Neural cell (in vitro differentiated cells): Measurements from ENCODE around the gene ZMAT2. TPM values are rescaled to one million over a fixed set of nuclear protein-coding genes. Genes with fewer than 3 reads are reported as not detected.

ENCODE experiments used
- H2AFZ ChIP-seq: fragments of 200-600, 300-800 bp; sonication (generic), shearing (Covaris generic); 2 replicates; pipeline ENCODE4 v1.6.0; 2014; ENCODE audit warnings: low read depth, mild to moderate bottlenecking, antibody characterized with exemption, low read length, moderate library complexity
- H3F3A ChIP-seq: fragments of 200-600 bp; shearing (Covaris generic); 2 replicates; pipeline ENCODE4 v1.6.1; 2016; ENCODE audit warnings: mild to moderate bottlenecking, moderate library complexity, mixed read lengths, antibody characterized with exemption, low read length; ENCODE audit not compliant: insufficient read depth, poor library complexity, severe bottlenecking
- H3K27ac ChIP-seq: fragments of 200-600, 300-800 bp; sonication (generic), shearing (Covaris generic); 2 replicates; pipeline ENCODE4 v1.5.1; 2014; ENCODE audit warnings: mild to moderate bottlenecking, low read length, moderate library complexity
- H3K27me3 ChIP-seq: fragments of 300-800, 200-600 bp; sonication (generic), shearing (Covaris generic); 2 replicates; pipeline ENCODE4 v1.6.0; 2014; ENCODE audit warnings: mild to moderate bottlenecking, low read depth, low read length, moderate library complexity; ENCODE audit not compliant: insufficient read depth
- H3K36me3 ChIP-seq: fragments of 300-800, 200-600 bp; sonication (generic), shearing (Covaris generic); 2 replicates; pipeline ENCODE4 v1.5.1; 2014; ENCODE audit warnings: mild to moderate bottlenecking, antibody characterized with exemption, low read length, moderate library complexity; ENCODE audit not compliant: insufficient read depth
- H3K4me2 ChIP-seq: fragments of 300-800, 200-600 bp; sonication (generic), shearing (Covaris generic); 2 replicates; pipeline ENCODE4 v1.6.0; 2014; ENCODE audit warnings: mild to moderate bottlenecking, low read length
- H3K4me3 ChIP-seq: fragments of 300-800, 200-600 bp; sonication (generic), shearing (Covaris generic); 2 replicates; pipeline ENCODE4 v1.5.1; 2014; ENCODE audit warnings: mild to moderate bottlenecking, low read length, moderate library complexity
- H3K79me2 ChIP-seq: fragments of 200-600 bp; shearing (Covaris generic); replicated peaks from 2 replicates; pipeline ENCODE4 v1.6.0; 2014; ENCODE audit warnings: mild to moderate bottlenecking, low read length, moderate library complexity; ENCODE audit not compliant: insufficient read depth
- H3K9ac ChIP-seq: fragments of 300-800, 200-600 bp; sonication (generic), shearing (Covaris generic); 2 replicates; pipeline ENCODE4 v1.6.1; 2016; ENCODE audit warnings: mild to moderate bottlenecking, low read length, mixed read lengths
- H3K9me2 ChIP-seq: fragments of 200-600 bp; shearing (Covaris generic); 2 replicates; pipeline ENCODE4 v1.6.1; 2016; ENCODE audit warnings: mild to moderate bottlenecking, low read length, mixed read lengths; ENCODE audit not compliant: insufficient read depth
- H3K9me3 ChIP-seq: fragments of 200-600, 300-800 bp; sonication (generic), shearing (Covaris generic); 2 replicates; pipeline ENCODE4 v1.6.1; 2016; ENCODE audit warnings: mild to moderate bottlenecking, mixed run types, low read length, moderate library complexity, mixed read lengths
- H4K20me1 ChIP-seq: fragments of 200-600 bp; shearing (Covaris generic); 2 replicates; pipeline ENCODE4 v1.6.1; 2016; ENCODE audit warnings: mild to moderate bottlenecking, mixed run types; ENCODE audit not compliant: insufficient read depth
- EP300 ChIP-seq: fragments of 450-650 bp; conservative IDR thresholded peaks from 2 replicates; pipeline ENCODE4 v1.6.1; 2014; ENCODE audit warnings: antibody characterized with exemption, mild to moderate bottlenecking, moderate library complexity; ENCODE audit not compliant: poor library complexity, severe bottlenecking
- EZH2 ChIP-seq: fragments of 200-600, 300-800 bp; shearing (Covaris generic), sonication (generic); IDR thresholded peaks from 2 replicates; pipeline ENCODE4 v1.6.1; 2014; ENCODE audit warnings: antibody characterized with exemption, low read length, borderline replicate concordance, mild to moderate bottlenecking; ENCODE audit not compliant: insufficient read depth, poor library complexity, severe bottlenecking
- MXI1 ChIP-seq: fragments of 450-650 bp; conservative IDR thresholded peaks from 2 replicates; pipeline ENCODE4 v1.6.1; 2014; ENCODE audit warnings: antibody characterized with exemption, mild to moderate bottlenecking; ENCODE audit not compliant: poor library complexity, severe bottlenecking
- POLR2AphosphoS5 ChIP-seq: IDR thresholded peaks from 2 replicates; pipeline ENCODE4 v1.6.1; 2012
- RAD21 ChIP-seq: fragments of 450-650 bp; conservative IDR thresholded peaks from 2 replicates; pipeline ENCODE4 v1.6.1; 2014; ENCODE audit warnings: antibody characterized with exemption, mild to moderate bottlenecking, moderate library complexity
- SMC3 ChIP-seq: fragments of 450-650 bp; conservative IDR thresholded peaks from 2 replicates; pipeline ENCODE4 v1.6.1; 2014; ENCODE audit warnings: antibody characterized with exemption, mild to moderate bottlenecking, moderate library complexity; ENCODE audit not compliant: poor library complexity
- TAF1 ChIP-seq: IDR thresholded peaks from 2 replicates; pipeline ENCODE4 v1.6.1; 2012; ENCODE audit warnings: low read depth
- polyA plus RNA-seq: library from polyadenylated mRNA; depleted of rRNA; stranded (reverse); fragments of >200 nt; gene quantifications from 2 replicates; pipeline ENCODE4 v1.2.3, GENCODE V29; 2014
- TF ChIP-seq, protein P1 (sequence below): fragments of 450-650 bp; IDR thresholded peaks from 2 replicates; pipeline ENCODE4 v1.5.1; 2014; ENCODE audit warnings: antibody characterized with exemption, mild to moderate bottlenecking, moderate library complexity; ENCODE audit not compliant: poor library complexity, severe bottlenecking
- TF ChIP-seq, protein P2 (sequence below): IDR thresholded peaks from 2 replicates; pipeline ENCODE4 v1.6.1; 2012; ENCODE audit warnings: borderline replicate concordance

The ZMAT2 gene
- polyA plus RNA-seq, 1 donor from 2014 or later = 170 TPM

GRCh38 chr5:140734354-140734753 lies 34.1 kb downstream of the ZMAT2 start:
- H3K79me2 ChIP-seq = no peaks in the 10 kb centered on the region
- H2AFZ ChIP-seq = no peak overlapping the region
- no peak overlapping the region for H3K4me2 ChIP-seq
- no peaks in the 10 kb centered on the region for H3K27me3 ChIP-seq
- H3K27ac ChIP-seq = no peak overlapping the region
- H3K36me3 ChIP-seq = no peaks in the 10 kb centered on the region
- TF ChIP-seq MXI1 = no peak
- no peak for TF ChIP-seq RAD21
- no peak for TF ChIP-seq POLR2AphosphoS5
- TF ChIP-seq, protein P1, sequence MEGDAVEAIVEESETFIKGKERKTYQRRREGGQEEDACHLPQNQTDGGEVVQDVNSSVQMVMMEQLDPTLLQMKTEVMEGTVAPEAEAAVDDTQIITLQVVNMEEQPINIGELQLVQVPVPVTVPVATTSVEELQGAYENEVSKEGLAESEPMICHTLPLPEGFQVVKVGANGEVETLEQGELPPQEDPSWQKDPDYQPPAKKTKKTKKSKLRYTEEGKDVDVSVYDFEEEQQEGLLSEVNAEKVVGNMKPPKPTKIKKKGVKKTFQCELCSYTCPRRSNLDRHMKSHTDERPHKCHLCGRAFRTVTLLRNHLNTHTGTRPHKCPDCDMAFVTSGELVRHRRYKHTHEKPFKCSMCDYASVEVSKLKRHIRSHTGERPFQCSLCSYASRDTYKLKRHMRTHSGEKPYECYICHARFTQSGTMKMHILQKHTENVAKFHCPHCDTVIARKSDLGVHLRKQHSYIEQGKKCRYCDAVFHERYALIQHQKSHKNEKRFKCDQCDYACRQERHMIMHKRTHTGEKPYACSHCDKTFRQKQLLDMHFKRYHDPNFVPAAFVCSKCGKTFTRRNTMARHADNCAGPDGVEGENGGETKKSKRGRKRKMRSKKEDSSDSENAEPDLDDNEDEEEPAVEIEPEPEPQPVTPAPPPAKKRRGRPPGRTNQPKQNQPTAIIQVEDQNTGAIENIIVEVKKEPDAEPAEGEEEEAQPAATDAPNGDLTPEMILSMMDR = no peak
- TF ChIP-seq, protein P2, sequence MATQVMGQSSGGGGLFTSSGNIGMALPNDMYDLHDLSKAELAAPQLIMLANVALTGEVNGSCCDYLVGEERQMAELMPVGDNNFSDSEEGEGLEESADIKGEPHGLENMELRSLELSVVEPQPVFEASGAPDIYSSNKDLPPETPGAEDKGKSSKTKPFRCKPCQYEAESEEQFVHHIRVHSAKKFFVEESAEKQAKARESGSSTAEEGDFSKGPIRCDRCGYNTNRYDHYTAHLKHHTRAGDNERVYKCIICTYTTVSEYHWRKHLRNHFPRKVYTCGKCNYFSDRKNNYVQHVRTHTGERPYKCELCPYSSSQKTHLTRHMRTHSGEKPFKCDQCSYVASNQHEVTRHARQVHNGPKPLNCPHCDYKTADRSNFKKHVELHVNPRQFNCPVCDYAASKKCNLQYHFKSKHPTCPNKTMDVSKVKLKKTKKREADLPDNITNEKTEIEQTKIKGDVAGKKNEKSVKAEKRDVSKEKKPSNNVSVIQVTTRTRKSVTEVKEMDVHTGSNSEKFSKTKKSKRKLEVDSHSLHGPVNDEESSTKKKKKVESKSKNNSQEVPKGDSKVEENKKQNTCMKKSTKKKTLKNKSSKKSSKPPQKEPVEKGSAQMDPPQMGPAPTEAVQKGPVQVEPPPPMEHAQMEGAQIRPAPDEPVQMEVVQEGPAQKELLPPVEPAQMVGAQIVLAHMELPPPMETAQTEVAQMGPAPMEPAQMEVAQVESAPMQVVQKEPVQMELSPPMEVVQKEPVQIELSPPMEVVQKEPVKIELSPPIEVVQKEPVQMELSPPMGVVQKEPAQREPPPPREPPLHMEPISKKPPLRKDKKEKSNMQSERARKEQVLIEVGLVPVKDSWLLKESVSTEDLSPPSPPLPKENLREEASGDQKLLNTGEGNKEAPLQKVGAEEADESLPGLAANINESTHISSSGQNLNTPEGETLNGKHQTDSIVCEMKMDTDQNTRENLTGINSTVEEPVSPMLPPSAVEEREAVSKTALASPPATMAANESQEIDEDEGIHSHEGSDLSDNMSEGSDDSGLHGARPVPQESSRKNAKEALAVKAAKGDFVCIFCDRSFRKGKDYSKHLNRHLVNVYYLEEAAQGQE = no peak
- no peak for TF ChIP-seq TAF1
- TF ChIP-seq EZH2 = no peak
- TF ChIP-seq SMC3 = no peak
- TF ChIP-seq EP300 = no peak
- no peaks in the 10 kb centered on the region for H4K20me1 ChIP-seq
- no peaks in the 10 kb centered on the region for H3K9me3 ChIP-seq
- no peaks in the 10 kb centered on the region for H3K9me2 ChIP-seq
- H3K9ac ChIP-seq = no peak overlapping the region
- H3F3A ChIP-seq = no peaks in the 10 kb centered on the region
- no peak overlapping the region for H3K4me3 ChIP-seq

GRCh38 chr5:140737486-140737885 lies 37.2 kb downstream of the ZMAT2 start:
- Histone ChIP-seq H3K9me3 (no peaks in the 10 kb centered on the region), H4K20me1 (no peaks in the 10 kb centered on the region)
- TF ChIP-seq, protein P2 = no peak
- TF ChIP-seq MXI1 = no peak
- TF ChIP-seq, protein P1 = no peak
- no peak for TF ChIP-seq TAF1
- no peak for TF ChIP-seq EP300
- TF ChIP-seq POLR2AphosphoS5 = no peak
- no peak for TF ChIP-seq EZH2
- TF ChIP-seq SMC3 = no peak
- no peak for TF ChIP-seq RAD21

More at GRCh38 chr5:140737486-140737885, 37.2 kb downstream of the ZMAT2 start:
- no peak overlapping the region for H3K9ac ChIP-seq
- H3K27ac ChIP-seq = no peak overlapping the region
- no peaks in the 10 kb centered on the region for H3K79me2 ChIP-seq
- H3K9me2 ChIP-seq = no peaks in the 10 kb centered on the region
- no peak overlapping the region for H3K4me2 ChIP-seq
- H2AFZ ChIP-seq = no peak overlapping the region
- no peaks in the 10 kb centered on the region for H3K27me3 ChIP-seq
- H3K36me3 ChIP-seq = no peaks in the 10 kb centered on the region
- no peak overlapping the region for H3K4me3 ChIP-seq
- no peaks in the 10 kb centered on the region for H3F3A ChIP-seq
